Testis (tissue), 3 donors: ENCODE measurements around the gene HOXD12. TPM values are rescaled to one million over a fixed set of nuclear protein-coding genes. Genes with fewer than 3 reads are reported as not detected.

Experiments used
- DNase-seq: peaks from one replicate; pipeline ENCODE4 v3.0.0-alpha.2; 2019
- H3K27ac ChIP-seq, 2 donors: fragments of 200-600 bp; sonication (generic); one replicate each; pipeline ENCODE4 v1.5.1; 2019
- H3K27me3 ChIP-seq: fragments of 200-600 bp; sonication (generic); one replicate; pipeline ENCODE4 v1.5.1; 2019
- H3K36me3 ChIP-seq: fragments of 200-600 bp; sonication (generic); one replicate; pipeline ENCODE4 v1.5.1; 2017; ENCODE audit warnings: low read depth; ENCODE audit errors: missing control alignments
- H3K4me1 ChIP-seq: fragments of 200-600 bp; sonication (generic); one replicate; pipeline ENCODE4 v1.5.1; 2019
- H3K4me3 ChIP-seq, 2 donors: fragments of 200-600 bp; sonication (generic); one replicate each; pipeline ENCODE4 v1.5.1; 2017 to 2019
- H3K9me3 ChIP-seq: fragments of 200-600 bp; sonication (generic); one replicate; pipeline ENCODE4 v1.5.1; 2017
- CTCF ChIP-seq, 3 experiments: fragments of 450-650 bp in 2 of 3; fragments of 200-600 bp in 1 of 3; sonication (generic) in 1 of 3; IDR thresholded peaks; one replicate each; pipeline ENCODE4 v1.5.1; 2016 to 2019; ENCODE audit warnings: antibody characterized with exemption in 3 of 3, mild to moderate bottlenecking in 2 of 3, moderate library complexity in 1 of 3
- POLR2A ChIP-seq: fragments of 450-650 bp; IDR thresholded peaks from one replicate; pipeline ENCODE4 v1.6.1; 2017; ENCODE audit warnings: antibody characterized with exemption, mild to moderate bottlenecking, moderate library complexity
- WGBS, 2 donors: methylation state at CpG; one replicate each; pipeline ENCODE4 v1.1.5; 2018; 5-methylcytosine and 5-hydroxymethylcytosine counted together
- intact Hi-C: fragments of 100-400 bp; cut with DNase I; formaldehyde crosslinking; loops from one replicate; pipeline ENCODE4 v1.15.1; 2023; ENCODE audit warnings: low total_unique reads
- polyA plus RNA-seq: library from polyadenylated mRNA; stranded (reverse); fragments of 350-450 nt; fragmentation: Illumina TruSeq; extraction: RNeasy Lipid Tissue Mini Kit (QIAGEN cat#74804); gene quantifications from one replicate; pipeline ENCODE4 v1.2.3, GENCODE V29; 2014; ENCODE audit warnings: low read depth, low replicate concordance; ENCODE audit not compliant: insufficient read depth
- total RNA-seq, 2 donors: library from RNA; depleted of rRNA; stranded (reverse); fragments of >200 nt; gene quantifications; one replicate each; pipeline ENCODE4 v1.2.3, GENCODE V29; 2016

HOXD12 gene
- total and polyA plus RNA-seq, 3 donors from 2014 or later: not detected

- DNase-seq: no peak
- no peaks in the 10 kb centered on the region for H3K4me1 ChIP-seq
- H3K27ac ChIP-seq: peak overlapping the region; percentile 95 to 98
- intact Hi-C loops: loop anchor here (10.0 kb wide), 1 partner anchor 1034 kb away; no protein-coding TSS in a partner anchor
- TF ChIP-seq POLR2A (no peak), CTCF (IDR thresholded peaks at IDR 0.05) (no peak)
- 30 to 34% methylated on average over 13 of the region's 13 CpGs for WGBS, 2 donors
- no peaks in the 10 kb centered on the region for H3K27me3 ChIP-seq
- H3K36me3 ChIP-seq: no peaks in the 10 kb centered on the region
- H3K4me3 ChIP-seq: peak overlapping the region; percentile 76 to 78
- no peaks in the 10 kb centered on the region for H3K9me3 ChIP-seq
These were observed 21.0 kb downstream of the HOXD12 start for GRCh38 chr2:176120364-176121189.

GRCh38 chr2:176121190-176122051, 21.8 kb downstream of the HOXD12 start:
- Histone ChIP-seq H3K27me3 (no peaks in the 10 kb centered on the region), H3K36me3 (no peaks in the 10 kb centered on the region), H3K4me1 (no peaks in the 10 kb centered on the region), H3K9me3 (no peaks in the 10 kb centered on the region), H3K4me3 (peak overlapping the region; percentile 76 to 78), H3K27ac (peak overlapping the region; percentile 95 to 98)
- no peak for TF ChIP-seq CTCF (IDR thresholded peaks at IDR 0.05)
- no peak for TF ChIP-seq POLR2A
- intact Hi-C loops: loop anchor here (10.0 kb wide), 1 partner anchor 1033 kb away; no protein-coding TSS in a partner anchor
- no peak for DNase-seq
- WGBS, 2 donors: 5 to 8% methylated on average over 25 to 53 of the region's 53 CpGs

- intact Hi-C loops: loop anchor here (10.0 kb wide), 1 partner anchor 1033 kb away; no protein-coding TSS in a partner anchor
- WGBS, 2 donors: 0% methylated on average over 17 to 47 of the region's 47 CpGs
- Histone ChIP-seq H3K27me3 (no peaks in the 10 kb centered on the region), H3K9me3 (no peaks in the 10 kb centered on the region), H3K36me3 (no peaks in the 10 kb centered on the region), H3K4me1 (peaks cover 5% of the 10 kb centered on the region), H3K4me3 (peak overlapping the region; percentile 76 to 78), H3K27ac (peak overlapping the region; percentile 95 to 98)
- no peak for TF ChIP-seq POLR2A
- peak in 1 of 3 experiments; percentile 10 for TF ChIP-seq CTCF (IDR thresholded peaks at IDR 0.05)
- no peak for DNase-seq
These were observed 22.6 kb downstream of the HOXD12 start for GRCh38 chr2:176122052-176122682.

- Histone ChIP-seq H3K9me3 (no peaks in the 10 kb centered on the region), H3K36me3 (no peaks in the 10 kb centered on the region), H3K27me3 (no peaks in the 10 kb centered on the region), H3K4me1 (peaks cover 5% of the 10 kb centered on the region), H3K27ac (peak within 1 kb of the TSS; percentile 95 to 98), H3K4me3 (peak within 1 kb of the TSS; percentile 76 to 78)
- intact Hi-C loops: loop anchor here (10.0 kb wide), 1 partner anchor 1032 kb away; no protein-coding TSS in a partner anchor
- WGBS, 2 donors: 0% methylated on average over 10 to 71 of the region's 84 CpGs
- TF ChIP-seq CTCF (IDR thresholded peaks at IDR 0.05): no peak
- no peak for TF ChIP-seq POLR2A
- DNase-seq: peak; percentile 94
These were observed 23.3 kb downstream of the HOXD12 start, which contains the start of gene HOXD9 for GRCh38 chr2:176122683-176123410. HOXD9 (plus strand) TSS chr2:176122719; CDS start chr2:176122769, 50 bp downstream.
